GM03348 (cell line): ENCODE data around the gene GREB1.

Experiments
- DNase-seq: peaks from one replicate; pipeline ENCODE4 v3.0.0; 2012; ENCODE audit warnings: low spot score

GREB1 gene

DNA sequence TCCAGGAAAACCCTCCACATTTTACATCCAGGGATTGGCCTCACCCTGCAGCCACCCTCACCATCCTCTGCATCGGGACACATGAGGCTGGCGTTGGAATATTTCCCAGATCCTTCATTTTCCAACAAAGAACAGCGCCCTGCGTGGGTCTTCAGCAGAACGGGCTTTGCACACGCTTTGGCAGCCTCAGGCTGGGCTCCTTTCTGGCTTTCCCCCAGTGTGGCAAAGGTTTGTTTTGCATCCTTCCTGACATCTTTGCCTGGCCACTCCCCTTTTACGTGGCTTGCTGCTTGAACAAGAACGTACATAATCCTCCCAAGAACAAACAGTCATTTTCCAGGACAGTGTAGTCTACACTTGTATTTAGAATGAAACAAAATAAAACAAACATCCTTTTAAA lies 25.6 kb upstream of the GREB1 start:
- DNase-seq: no peak

DNA sequence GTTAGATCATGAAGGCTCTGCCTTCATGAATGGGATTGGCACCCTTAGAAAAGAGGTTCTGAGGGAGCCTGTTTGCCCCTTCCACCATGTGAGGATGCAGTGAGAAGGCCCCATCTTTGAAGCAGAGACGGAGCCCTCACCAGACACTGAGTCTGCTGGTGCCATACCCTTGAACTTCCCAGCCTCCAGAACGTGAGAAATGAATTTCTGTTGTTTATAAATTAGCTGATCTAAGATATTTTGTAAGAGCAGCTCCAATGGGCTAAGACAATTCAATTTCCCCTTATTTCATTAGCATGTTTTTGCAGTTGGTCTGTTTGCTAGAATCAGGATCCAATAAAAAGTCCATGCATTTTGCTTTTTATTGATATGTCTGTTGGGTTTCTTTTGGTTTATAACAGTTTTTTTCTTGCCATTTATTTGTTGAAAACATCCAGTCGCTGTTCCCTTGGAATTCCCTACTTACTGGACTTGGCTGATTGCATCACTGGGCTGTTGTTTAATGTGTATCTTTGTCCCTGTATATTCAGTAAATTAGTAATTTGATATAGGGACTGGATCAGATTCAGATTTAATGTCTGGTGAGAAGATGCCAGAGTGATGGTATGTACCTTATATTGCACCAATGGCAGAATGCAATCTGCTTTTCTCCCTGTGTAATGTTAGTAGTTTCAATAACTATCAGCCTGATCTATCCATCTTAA lies 24.0 kb upstream of the GREB1 start:
- DNase-seq: no peak

DNA sequence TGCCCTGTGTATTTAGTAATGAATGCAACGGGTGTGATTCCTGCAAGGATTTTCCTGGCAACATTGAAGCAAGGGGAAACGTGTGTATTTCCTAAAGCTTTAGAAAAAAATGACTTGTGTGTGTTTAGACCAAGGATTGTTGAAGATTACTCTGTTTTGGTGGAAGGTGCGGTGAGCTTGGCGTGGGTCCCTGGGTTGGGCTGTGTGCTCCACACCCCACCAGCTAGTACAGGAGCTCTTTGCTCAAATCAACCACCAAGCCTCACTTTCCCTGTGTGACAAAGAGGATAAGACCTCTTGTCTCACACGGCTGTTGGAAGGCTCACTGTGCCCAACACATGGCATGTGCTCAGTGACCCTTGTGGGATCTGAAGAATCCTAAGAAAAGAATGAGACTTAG lies 21.4 kb upstream of the GREB1 start:
- DNase-seq: no peak

DNA sequence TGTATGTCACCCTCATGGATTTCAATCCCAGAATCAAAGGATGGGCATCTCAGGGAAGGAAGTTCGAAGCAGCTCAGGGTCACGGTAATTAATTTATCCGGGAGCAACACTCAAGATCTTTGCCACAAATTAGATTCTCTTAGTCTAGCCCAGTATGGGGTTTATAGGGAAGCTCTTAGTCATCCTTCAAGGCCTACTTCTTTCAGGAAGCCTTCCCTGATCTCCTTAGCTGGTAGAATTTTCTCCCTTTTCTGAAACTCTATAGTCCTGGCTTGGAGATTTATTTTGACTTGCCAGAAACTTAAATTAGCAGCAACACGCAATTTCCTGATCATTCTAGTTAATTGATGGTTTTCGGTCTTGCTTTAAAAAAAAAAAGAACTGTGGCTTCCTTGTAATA lies 20.5 kb upstream of the GREB1 start:
- no peak for DNase-seq

DNA sequence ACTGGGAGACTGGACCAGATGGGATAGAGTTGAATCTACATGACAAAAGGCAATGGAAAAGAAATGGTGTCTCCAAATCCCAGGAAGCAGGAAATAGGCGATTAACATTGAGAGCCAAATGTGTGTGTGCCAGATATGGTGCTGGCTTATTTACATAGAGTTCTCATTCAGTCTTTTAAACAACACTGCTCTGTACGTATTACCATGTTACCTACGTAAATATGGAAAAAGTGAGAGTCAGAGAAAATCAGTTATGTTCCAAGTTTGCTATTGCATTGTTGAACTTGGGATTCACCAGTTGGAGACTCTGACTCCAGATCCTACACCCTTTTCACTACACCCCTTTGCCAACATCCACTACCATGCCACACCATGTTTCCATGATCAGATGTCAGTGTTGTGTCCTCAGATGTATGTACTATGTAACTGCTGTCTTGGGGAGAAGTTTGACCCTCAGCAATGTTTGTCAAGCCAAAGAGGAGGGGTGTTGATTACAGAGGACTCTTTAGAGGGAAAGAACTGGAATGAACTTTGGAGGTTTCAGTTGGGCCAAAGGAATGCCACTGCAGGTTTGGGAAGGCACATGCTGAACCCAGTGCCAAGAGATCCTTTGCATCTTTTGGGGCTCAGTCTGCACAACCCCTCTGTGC lies 19.6 kb upstream of the GREB1 start:
- DNase-seq: no peak

GRCh38 chr2:11514904-11515303 lies 18.9 kb upstream of the GREB1 start:
- no peak for DNase-seq

DNA sequence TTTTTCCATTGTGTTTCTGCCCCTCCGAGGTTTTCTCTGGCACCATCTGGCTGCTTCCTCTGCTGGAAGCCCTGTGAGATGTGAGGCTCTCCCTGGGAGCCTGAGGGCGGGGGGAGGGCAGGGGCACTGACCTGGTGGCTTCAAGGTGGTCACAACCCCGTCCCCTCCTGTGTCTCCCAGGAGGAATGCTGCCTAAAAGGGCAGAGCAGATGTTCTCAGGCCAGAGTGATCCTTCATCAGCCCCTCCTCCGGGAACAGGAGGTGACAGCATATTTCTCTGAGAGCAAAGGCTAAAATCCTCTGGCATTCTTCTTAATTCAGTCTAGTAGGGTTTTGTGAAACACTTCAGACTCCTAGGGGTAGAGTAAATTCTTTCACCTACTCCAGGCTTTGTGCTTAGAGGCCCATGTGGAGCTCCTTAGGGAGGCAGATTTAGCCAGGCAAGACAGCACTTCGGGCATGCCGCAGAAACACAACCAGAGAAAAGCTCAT lies 18.3 kb upstream of the GREB1 start:
- DNase-seq: no peak

- no peak for DNase-seq
Observed at GRCh38 chr2:11516984-11517648, 16.7 kb upstream of the GREB1 start.

GRCh38 chr2:11517906-11518305 lies 15.9 kb upstream of the GREB1 start:
- DNase-seq: no peak

DNA sequence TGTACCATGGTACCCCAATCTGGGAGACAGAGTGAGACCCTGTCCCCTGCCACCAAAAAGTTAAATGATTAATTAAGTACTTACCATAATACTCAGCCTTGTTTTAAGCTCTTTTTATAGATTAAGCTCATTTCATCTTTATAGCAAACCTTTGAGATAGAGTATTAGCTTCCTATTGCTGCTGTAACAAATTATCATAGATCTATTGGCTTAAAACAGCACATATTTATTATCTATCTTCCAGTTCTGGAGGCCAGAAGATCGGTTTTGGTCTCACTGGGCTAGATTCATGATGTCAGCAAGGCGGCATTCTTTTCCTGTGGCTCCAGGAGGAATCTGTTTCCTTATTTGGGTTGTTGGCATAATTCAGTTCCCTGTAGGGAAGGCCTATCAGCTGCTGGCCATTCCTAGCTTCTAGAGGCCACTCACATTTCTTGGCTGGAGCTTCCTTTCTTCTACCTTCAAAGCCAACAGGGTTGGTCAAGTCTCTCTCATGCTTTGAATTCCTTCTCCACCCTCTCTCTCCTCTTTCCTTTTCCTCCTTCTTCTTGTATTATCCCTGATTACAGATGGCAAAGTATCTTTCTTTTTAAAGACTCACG lies 13.7 kb upstream of the GREB1 start:
- no peak for DNase-seq

DNA sequence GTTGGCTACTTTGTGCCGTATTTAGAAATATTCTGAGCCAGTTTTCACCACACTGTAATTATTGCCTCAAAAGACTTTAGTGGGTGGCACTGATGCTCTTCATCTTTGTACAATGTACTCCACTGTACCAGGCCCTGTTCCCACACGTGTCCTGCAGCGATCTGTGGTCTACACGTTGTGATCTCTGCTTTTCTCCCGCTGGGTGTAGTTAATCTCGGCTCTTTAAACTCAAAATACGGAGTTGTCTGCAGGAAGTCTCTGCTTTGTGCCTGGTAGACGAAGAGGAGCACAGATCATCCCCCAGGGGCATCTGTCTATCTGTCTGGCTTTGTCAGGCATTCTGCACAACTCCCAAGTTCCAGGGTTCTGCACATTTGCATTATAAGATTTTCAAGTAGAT lies 12.1 kb upstream of the GREB1 start:
- DNase-seq: no peak

DNA sequence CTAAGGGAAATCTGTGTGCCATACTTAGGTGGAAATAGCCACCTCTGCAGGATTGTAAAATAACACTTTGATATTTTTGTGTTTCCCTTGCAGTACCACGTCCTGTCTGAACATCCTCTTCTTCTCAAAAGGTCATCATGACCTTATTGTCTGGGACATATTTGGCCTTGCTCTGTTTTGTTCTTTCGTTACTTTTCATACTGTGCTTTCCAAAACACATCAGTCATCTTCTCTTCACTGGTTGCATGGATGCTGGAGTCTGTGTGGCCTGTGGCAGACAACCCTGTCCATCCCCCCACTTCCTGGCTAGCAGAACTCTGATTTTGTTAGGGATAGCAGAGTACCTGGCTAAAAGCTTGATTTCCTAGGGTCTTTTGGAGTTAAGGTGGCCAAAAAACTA lies 9.4 kb upstream of the GREB1 start:
- no peak for DNase-seq

DNA sequence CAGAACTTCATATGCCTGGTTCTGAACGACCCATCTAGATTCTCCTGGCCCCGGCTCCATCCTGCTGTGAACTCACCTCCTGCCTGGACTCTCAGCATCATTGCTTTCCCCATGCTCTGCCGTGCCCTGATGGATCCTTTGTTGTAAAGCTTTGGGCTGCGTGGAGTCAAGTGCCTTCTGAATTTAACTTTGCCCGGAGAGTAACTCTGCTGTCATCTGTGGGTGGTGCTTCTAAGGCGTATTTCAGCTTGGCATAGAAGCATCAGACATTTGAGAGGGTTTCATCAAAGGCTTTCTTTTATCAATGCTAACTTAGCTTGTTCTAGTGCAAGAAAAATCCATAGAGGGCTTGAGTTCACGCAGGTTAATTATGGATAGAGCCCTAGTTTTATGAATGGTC lies 8.1 kb upstream of the GREB1 start:
- no peak for DNase-seq

- no peak for DNase-seq
Observed at GRCh38 chr2:11527001-11527400, 6.8 kb upstream of the GREB1 start.

DNA sequence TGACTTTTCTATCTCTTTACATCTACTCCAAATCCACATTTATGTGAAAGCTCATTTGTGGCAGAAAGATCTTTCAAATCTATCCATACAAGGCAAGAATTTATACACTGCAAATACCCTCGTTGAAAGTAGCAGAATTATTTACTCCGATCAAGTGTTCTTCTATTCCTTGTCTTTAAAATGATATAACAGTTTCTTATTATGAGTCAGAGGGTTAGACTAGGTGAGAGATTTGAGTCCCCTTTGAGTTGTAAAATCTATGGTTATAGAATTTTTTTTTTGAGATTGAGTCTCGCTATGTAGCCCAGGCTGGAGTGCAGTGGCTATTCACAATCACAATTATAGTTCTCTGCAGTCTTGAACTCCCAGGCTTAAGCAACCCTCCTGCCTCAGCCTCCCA lies 5.6 kb upstream of the GREB1 start:
- no peak for DNase-seq

DNA sequence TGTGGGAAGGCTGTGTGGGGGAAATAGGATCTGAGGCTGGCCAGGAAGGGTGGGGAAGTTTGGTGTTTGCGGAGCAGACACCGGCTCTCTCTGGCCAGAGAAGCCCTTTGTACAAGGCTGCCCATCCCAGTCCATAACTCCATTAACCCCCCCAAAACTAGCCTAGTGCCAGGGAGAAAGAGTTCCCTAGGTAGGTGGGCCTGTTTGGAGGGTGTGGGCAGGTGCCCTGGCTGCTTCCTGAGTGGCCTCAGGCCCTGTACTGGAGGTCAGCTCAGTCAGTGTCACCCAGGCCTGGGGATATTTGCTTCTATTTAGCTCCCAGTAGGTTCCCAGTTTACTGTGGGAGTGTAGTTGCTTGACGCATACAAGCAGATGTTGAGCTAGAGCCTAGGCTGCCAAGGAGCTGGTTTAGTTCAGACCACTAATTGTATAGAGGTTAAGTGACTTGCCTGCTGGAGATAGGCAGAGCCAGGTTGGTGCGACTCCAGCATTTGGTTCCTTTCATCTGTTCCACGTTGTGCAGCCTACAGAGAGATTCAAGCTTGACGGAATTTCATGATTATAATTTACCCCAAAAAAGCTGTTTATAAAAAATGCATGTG lies 2.9 kb upstream of the GREB1 start:
- no peak for DNase-seq

DNA sequence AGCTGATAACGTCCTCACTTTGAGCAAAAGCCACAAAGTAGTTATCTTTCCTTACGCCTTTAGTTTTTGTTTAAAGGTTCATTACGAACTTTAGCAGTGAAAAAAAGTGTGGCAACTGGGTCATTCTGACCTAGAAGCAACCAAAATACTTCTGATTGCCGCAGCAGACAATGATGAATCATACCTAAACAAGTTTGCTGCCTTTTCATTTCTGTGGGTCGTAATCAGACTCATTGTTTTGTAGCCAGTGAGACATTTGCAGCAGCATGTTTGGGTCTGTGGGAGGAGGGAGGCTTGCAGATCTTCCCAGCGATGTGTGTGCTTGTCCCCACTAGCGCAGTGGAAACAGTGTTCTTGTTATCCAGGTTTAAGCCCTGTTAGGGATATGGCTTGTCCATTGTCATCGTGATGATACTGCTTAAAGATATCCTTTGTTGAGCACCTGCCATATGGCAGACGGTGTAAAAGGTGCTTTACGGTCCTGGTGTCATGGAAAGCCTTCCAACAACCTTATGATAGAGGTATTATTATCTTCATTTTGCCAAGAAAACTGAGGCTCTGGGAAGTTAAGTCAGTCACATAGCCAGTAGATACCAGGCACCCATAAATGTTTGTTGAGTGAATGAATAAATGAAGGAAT lies 1.3 kb upstream of the GREB1 start:
- DNase-seq: peak; percentile 18

GRCh38 chr2:11534071-11534745 lies 363 bp downstream of the GREB1 start:
- no peak for DNase-seq

DNA sequence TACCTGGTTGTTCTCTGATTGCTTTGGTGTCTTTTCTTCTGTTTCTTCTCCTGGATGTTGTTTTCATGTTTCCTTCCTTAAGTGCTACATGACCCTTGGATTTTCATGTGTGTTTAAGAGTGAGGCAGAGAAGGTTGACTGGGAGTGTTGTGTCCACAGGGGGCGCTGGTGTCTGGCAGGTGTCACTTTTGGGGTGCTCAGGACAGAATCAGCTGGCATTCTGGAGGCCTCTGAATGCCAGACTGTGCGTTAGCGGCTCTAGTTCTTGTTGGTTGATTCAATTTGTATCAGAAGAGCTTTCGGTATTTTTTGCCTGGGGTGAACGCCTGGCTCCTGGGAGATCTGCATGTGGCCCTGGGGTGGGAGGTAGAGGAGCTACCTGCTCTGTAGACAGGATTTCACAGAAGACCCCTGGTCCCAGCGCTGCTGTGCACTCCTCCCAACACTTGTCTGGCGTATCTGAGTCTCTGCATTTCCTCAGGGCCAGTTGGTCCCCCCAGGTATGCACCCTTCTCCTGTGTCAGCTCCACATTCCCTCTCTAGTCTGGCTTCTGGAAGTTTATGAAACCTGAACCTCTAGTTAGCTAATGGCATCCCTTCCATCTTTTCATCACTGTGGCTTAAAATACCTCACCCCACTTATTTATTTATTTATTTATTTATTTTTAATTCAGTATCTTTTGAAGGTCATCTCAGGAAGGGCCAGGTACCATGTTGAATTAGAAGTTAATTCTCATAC lies 1.1 kb downstream of the GREB1 start:
- DNase-seq: no peak

DNA sequence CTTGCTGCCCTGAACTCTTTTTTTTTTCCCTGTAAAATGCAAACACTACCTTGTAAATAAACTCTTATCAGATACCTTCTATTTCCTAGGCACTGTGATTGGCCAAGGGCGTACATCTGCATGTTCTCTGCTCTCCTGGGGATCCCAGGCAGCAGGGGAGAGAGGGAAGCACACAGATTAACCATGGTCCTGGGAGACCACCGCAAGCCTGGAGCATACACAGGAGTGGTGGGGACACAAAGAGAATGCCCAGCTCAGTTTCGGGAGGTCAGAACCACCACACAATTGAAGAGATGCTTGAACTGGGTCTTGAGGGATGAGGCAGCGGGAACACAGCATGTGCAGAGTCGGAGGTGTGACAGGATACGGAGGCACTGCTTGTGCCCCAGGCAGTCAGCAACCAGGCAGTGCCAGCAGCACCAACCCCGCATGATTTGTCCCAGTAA lies 2.1 kb downstream of the GREB1 start:
- no peak for DNase-seq

GRCh38 chr2:11537951-11538350 lies 4.1 kb downstream of the GREB1 start:
- DNase-seq: no peak
